CD4-positive, alpha-beta memory T cell (primary cell): ENCODE measurements around the gene KCNQ1OT1. TPM values are rescaled to one million over a fixed set of nuclear protein-coding genes. Genes with fewer than 3 reads are reported as not detected.
A peak's percentile ranks its signal among the peaks of the same experiment; 100 is the strongest.

Source experiments
- CTCF ChIA-PET: fragments of 350-600 bp; sonication (Branson Sonifier 250); formaldehyde crosslinking; loops from one replicate; lab custom pipeline; 2021; ENCODE audit warnings: inconsistent platforms; ENCODE audit not compliant: partially characterized antibody; lab: Charles Lee
- POLR2A ChIA-PET: fragments of 350-600 bp; sonication (Branson Sonifier 250); formaldehyde crosslinking; loops from one replicate; lab custom pipeline; 2021; ENCODE audit not compliant: partially characterized antibody; lab: Charles Lee
- DNase-seq, 5 donors: peaks; one replicate each; pipeline versions ENCODE4 v3.0.0 to v3.0.0-alpha.2; 2020 to 2022; ENCODE audit warnings: mixed read lengths in 1 of 5
- H3K27ac ChIP-seq: one replicate; pipeline ENCODE4 v1.7.0; 2013; ENCODE audit warnings: low read depth, low read length
- H3K27me3 ChIP-seq: 2 replicates; pipeline ENCODE4 v1.7.0; 2013; ENCODE audit warnings: mild to moderate bottlenecking, low read length, moderate library complexity; ENCODE audit not compliant: insufficient read depth
- H3K36me3 ChIP-seq: 2 replicates; pipeline ENCODE4 v1.7.0; 2013; ENCODE audit warnings: mild to moderate bottlenecking, low read length, moderate library complexity; ENCODE audit not compliant: insufficient read depth
- H3K4me1 ChIP-seq: 2 replicates; pipeline ENCODE4 v1.7.0; 2013; ENCODE audit warnings: mild to moderate bottlenecking, low read length, moderate library complexity; ENCODE audit not compliant: insufficient read depth
- H3K4me3 ChIP-seq, 2 donors: one replicate each; pipeline ENCODE4 v1.7.0; 2013; ENCODE audit warnings: low read length in 2 of 2, mild to moderate bottlenecking in 1 of 2
- H3K9me3 ChIP-seq, 2 donors: one replicate each; pipeline ENCODE4 v1.7.0; 2013; ENCODE audit warnings: low read length in 2 of 2, control low read depth in 1 of 2; ENCODE audit not compliant: control insufficient read depth in 1 of 2
- H3K27ac Mint-ChIP-seq, 7 donors: one replicate each; pipeline ENCODE4 v1.8.0; 2020 to 2021; ENCODE audit warnings: mixed read lengths in 7 of 7, mild to moderate bottlenecking in 6 of 7, inconsistent platforms in 3 of 7, moderate library complexity in 3 of 7
- H3K27me3 Mint-ChIP-seq, 2 donors: one replicate each; pipeline ENCODE4 v1.8.0; 2020 to 2021; ENCODE audit warnings: mixed read lengths in 2 of 2
- H3K36me3 Mint-ChIP-seq, 2 donors: one replicate each; pipeline ENCODE4 v1.8.0; 2020 to 2021; ENCODE audit warnings: mixed read lengths in 2 of 2, inconsistent platforms in 1 of 2, mild to moderate bottlenecking in 1 of 2
- H3K4me1 Mint-ChIP-seq, 4 donors: one replicate each; pipeline ENCODE4 v1.8.0; 2020 to 2021; ENCODE audit warnings: mixed read lengths in 4 of 4, mild to moderate bottlenecking in 1 of 4
- H3K4me3 Mint-ChIP-seq, 8 donors: one replicate each; pipeline ENCODE4 v1.8.0; 2020 to 2021; ENCODE audit warnings: mixed read lengths in 8 of 8, mild to moderate bottlenecking in 7 of 8, moderate library complexity in 6 of 8, inconsistent platforms in 3 of 8
- H3K9me3 Mint-ChIP-seq, 8 donors: one replicate each; pipeline ENCODE4 v1.8.0; 2020 to 2021; ENCODE audit warnings: mixed read lengths in 8 of 8, mild to moderate bottlenecking in 5 of 8, inconsistent platforms in 3 of 8, moderate library complexity in 1 of 8
- intact Hi-C: fragments of 100-400 bp; cut with micrococcal nuclease; formaldehyde crosslinking; loops from one replicate; pipeline ENCODE4 v1.15.1; 2023
- polyA plus RNA-seq, 2 donors: library from polyadenylated mRNA; unstranded; fragments of 300-500 nt; fragmentation: Illumina TruSeq; gene quantifications; one replicate each; pipeline ENCODE4 v1.2.3, GENCODE V29; 2021
- total RNA-seq, 2 experiments: library from RNA; stranded (reverse); gene quantifications; one replicate each; pipeline ENCODE4 v1.2.3, GENCODE V29; 2021

The KCNQ1OT1 gene
- total and polyA plus RNA-seq, 4 experiments from 2014 or later, result 0.03 to 0.38 (median 0.23) TPM

- Mint-ChIP-seq H3K4me3 (no peak overlapping the region), H3K4me1 (peaks cover 0 to 3% (median 0%) of the 10 kb centered on the region in 4 donors), H3K9me3 (no peaks in the 10 kb centered on the region), H3K36me3 (peaks cover 0 to 3% of the 10 kb centered on the region in 2 donors), H3K27me3 (no peaks in the 10 kb centered on the region), H3K27ac (no peak overlapping the region)
- no peaks in the 10 kb centered on the region for H3K36me3 ChIP-seq
- H3K4me1 ChIP-seq, result no peaks in the 10 kb centered on the region
- CTCF ChIA-PET, result no interaction called here
- H3K27me3 ChIP-seq, result no peaks in the 10 kb centered on the region
- POLR2A ChIA-PET, result interaction anchor here (0.8 kb wide), 1 partner anchor 23 kb away, joined by 3 read pairs; the partner anchor contains the start of gene KCNQ1OT1
- H3K27ac ChIP-seq, result no peak overlapping the region
- no peak for DNase-seq
- no peaks in the 10 kb centered on the region for H3K9me3 ChIP-seq
- intact Hi-C loops, result no loop called here
- no peak overlapping the region for H3K4me3 ChIP-seq
These were observed 23.2 kb upstream of the KCNQ1OT1 start for GRCh38 chr11:2722955-2723354.

GRCh38 chr11:2721210-2721916 is 21.6 kb upstream of the KCNQ1OT1 start:
- no peak for DNase-seq
- Histone ChIP-seq H3K27me3 (no peaks in the 10 kb centered on the region), H3K4me3 (no peak overlapping the region), H3K36me3 (no peaks in the 10 kb centered on the region), H3K27ac (no peak overlapping the region), H3K9me3 (no peaks in the 10 kb centered on the region), H3K4me1 (no peaks in the 10 kb centered on the region)
- ChIA-PET POLR2A (no interaction called here), CTCF (no interaction called here)
- intact Hi-C loops, result no loop called here
- no peak overlapping the region for H3K4me3 Mint-ChIP-seq
- no peaks in the 10 kb centered on the region for H3K27me3 Mint-ChIP-seq
- H3K9me3 Mint-ChIP-seq, result no peaks in the 10 kb centered on the region
- peaks cover 0 to 3% (median 0%) of the 10 kb centered on the region in 4 donors for H3K4me1 Mint-ChIP-seq
- H3K27ac Mint-ChIP-seq, result peak overlapping the region in 1 of 7 donors; percentile 64
- peaks cover 0 to 3% of the 10 kb centered on the region in 2 donors for H3K36me3 Mint-ChIP-seq

DNA sequence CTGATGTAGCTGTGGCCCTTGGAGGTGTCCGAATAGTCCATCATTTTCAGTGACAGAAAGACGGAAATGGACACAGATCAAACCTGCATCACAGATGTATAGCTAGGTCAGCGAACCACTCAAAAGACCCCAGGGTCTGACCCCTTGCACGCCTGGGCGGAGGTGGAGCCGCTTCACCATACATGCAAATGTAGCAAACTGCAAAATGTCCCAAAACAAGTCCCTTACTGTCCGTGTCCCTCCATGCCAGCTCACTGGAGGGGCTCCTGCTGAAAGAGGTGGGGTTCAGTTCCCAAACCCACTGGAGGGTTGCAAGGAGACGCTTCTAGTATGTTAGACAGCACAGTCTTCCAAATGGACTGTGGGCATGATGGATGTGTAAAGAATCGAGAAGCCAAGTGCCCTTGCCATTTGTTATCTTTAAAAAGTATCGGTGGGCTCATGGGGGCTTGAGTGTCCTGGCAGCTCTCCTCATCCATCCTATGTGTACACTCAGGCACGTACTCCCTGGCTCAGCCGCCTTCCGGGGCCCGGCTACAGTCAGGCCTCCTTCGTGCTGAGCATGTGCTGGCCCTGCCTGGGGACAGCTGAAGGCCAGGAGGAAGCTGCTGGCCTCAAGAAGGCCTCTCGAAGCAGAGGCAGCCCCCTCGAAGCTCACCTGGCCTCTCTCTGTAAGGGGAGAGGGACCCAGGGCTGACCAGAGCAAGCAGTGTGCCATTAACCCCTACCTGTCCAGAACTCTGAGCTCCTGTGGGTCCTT is 20.2 kb upstream of the KCNQ1OT1 start:
- Histone ChIP-seq H3K27me3 (no peaks in the 10 kb centered on the region), H3K4me3 (no peak overlapping the region), H3K9me3 (no peaks in the 10 kb centered on the region), H3K4me1 (no peaks in the 10 kb centered on the region), H3K27ac (no peak overlapping the region), H3K36me3 (no peaks in the 10 kb centered on the region)
- intact Hi-C loops, result no loop called here
- Mint-ChIP-seq H3K27me3 (no peaks in the 10 kb centered on the region), H3K4me3 (no peak overlapping the region), H3K4me1 (no peaks in the 10 kb centered on the region), H3K36me3 (peaks cover 0 to 3% of the 10 kb centered on the region in 2 donors), H3K27ac (no peak overlapping the region), H3K9me3 (no peaks in the 10 kb centered on the region)
- ChIA-PET CTCF (no interaction called here), POLR2A (no interaction called here)
- DNase-seq, result no peak

DNA sequence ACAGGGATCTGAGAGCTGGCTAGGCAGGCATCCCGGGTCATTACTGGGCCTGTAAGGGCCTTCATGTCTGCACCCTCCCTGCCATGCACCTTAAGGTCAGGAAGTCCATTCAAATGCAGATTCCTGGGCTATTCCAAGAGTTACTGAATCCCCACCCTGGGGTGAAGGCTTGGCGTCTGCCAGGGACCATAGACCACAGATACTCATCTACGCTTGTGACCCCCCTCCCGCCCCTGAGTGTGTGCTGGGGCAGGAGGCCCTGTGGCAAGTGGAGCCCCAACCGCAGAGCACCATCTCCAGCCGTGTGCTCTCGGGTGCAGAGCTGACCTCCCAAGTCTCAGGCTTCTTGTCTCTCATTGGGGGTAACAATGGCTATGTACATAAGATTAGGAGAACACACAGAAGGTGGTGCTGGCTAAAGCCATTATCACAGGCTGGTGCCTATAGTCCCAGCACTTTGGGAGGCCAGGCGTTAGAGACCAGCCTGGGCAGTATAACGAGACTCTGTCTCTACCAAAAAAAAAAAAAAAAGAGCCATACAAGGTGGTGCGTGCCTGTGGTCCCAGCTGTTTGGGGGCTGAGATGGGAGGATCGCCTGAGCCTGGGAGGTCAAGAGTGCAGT is 19.1 kb upstream of the KCNQ1OT1 start:
- no peak for DNase-seq
- H3K4me1 Mint-ChIP-seq, result no peaks in the 10 kb centered on the region

DNA sequence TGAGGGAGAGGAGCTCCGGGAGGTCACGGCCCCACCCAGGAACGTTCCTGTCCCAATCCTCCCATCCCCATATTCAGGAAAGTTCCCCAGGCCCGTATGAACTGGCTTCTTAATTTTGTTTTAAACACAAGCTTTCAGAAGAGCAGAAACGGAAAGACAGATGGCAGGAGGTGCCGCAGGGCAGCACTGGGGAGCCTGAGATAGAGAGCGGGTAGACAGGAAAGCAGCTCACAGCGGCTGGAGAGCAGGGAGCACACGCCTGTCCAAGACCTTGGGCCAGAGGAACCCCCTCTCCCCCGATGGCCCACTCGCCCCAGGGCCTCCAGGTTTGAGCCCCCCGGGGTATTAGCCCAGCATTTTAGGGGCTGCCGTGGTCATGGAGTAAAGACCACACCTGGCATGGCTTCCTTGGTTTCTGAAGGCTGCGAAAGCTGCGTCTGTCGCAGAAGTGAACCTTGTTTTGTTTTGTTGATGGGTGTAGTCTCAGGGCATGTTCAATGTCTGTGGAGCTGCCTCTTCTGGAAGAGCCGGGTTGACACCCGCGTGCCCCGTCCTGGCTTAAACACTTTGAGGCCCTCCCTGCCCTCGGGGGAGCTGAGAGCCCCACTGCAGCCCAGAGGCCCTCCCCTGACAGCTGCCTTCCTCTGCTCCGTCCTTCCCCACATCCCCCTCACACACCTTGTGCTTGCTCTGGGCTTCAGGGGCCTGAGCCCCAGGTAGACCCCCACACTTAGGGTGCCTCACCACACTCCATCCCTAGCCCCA is 17.9 kb upstream of the KCNQ1OT1 start:
- no peaks in the 10 kb centered on the region for H3K4me1 Mint-ChIP-seq
- Histone ChIP-seq H3K27me3 (no peaks in the 10 kb centered on the region), H3K27ac (no peak overlapping the region), H3K4me3 (no peak overlapping the region), H3K4me1 (no peaks in the 10 kb centered on the region), H3K9me3 (no peaks in the 10 kb centered on the region), H3K36me3 (no peaks in the 10 kb centered on the region)
- no peaks in the 10 kb centered on the region for H3K27me3 Mint-ChIP-seq
- peaks cover 3% of the 10 kb centered on the region in 2 donors for H3K36me3 Mint-ChIP-seq
- intact Hi-C loops, result no loop called here
- DNase-seq, result no peak
- H3K9me3 Mint-ChIP-seq, result no peaks in the 10 kb centered on the region
- no peak overlapping the region for H3K4me3 Mint-ChIP-seq
- POLR2A ChIA-PET, result no interaction called here
- CTCF ChIA-PET, result no interaction called here
- H3K27ac Mint-ChIP-seq, result no peak overlapping the region

More for the DNA sequence above, 19.1 kb upstream of the KCNQ1OT1 start:
- intact Hi-C loops, result no loop called here
- Histone ChIP-seq H3K27ac (no peak overlapping the region), H3K36me3 (no peaks in the 10 kb centered on the region), H3K9me3 (no peaks in the 10 kb centered on the region), H3K4me3 (no peak overlapping the region), H3K4me1 (no peaks in the 10 kb centered on the region), H3K27me3 (no peaks in the 10 kb centered on the region)
- ChIA-PET POLR2A (no interaction called here), CTCF (interaction anchor here (0.7 kb wide), 1 partner anchor 233 kb away, joined by 7 read pairs; no protein-coding TSS in a partner anchor)
- no peaks in the 10 kb centered on the region for H3K9me3 Mint-ChIP-seq
- H3K27me3 Mint-ChIP-seq, result no peaks in the 10 kb centered on the region
- H3K36me3 Mint-ChIP-seq, result peaks cover 3% of the 10 kb centered on the region in 2 donors
- no peak overlapping the region for H3K4me3 Mint-ChIP-seq
- H3K27ac Mint-ChIP-seq, result no peak overlapping the region

GRCh38 chr11:2716376-2717095 is 16.7 kb upstream of the KCNQ1OT1 start:
- ChIA-PET CTCF (no interaction called here), POLR2A (no interaction called here)
- no peak overlapping the region for H3K4me3 Mint-ChIP-seq
- no peaks in the 10 kb centered on the region for H3K4me1 Mint-ChIP-seq
- peaks cover 3% of the 10 kb centered on the region in 2 donors for H3K36me3 Mint-ChIP-seq
- H3K9me3 Mint-ChIP-seq, result peaks cover 0 to 1% (median 0%) of the 10 kb centered on the region in 8 donors
- DNase-seq, result no peak
- intact Hi-C loops, result no loop called here
- Histone ChIP-seq H3K9me3 (no peaks in the 10 kb centered on the region), H3K36me3 (no peaks in the 10 kb centered on the region), H3K27me3 (no peaks in the 10 kb centered on the region), H3K27ac (no peak overlapping the region), H3K4me3 (no peak overlapping the region), H3K4me1 (no peaks in the 10 kb centered on the region)
- H3K27me3 Mint-ChIP-seq, result no peaks in the 10 kb centered on the region
- H3K27ac Mint-ChIP-seq, result no peak overlapping the region
